NCI-H748 (cell line): ENCODE data around the gene FFAR4.

Experiments used
- DNase-seq: peaks from one replicate; lab custom pipeline; 2025; ENCODE audit not compliant: unreplicated experiment; lab: John Stamatoyannopoulos, UW

FFAR4 gene

GRCh38 chr10:93599335-93599734, 32.9 kb downstream of the FFAR4 start:
- DNase-seq, result no peak

- no peak for DNase-seq
These were observed 33.3 kb downstream of the FFAR4 start for GRCh38 chr10:93599778-93600177.

- peak; percentile 46 for DNase-seq
These were observed 34.1 kb downstream of the FFAR4 start for GRCh38 chr10:93600446-93601145.

- DNase-seq, result peak; percentile 46
These were observed 34.8 kb downstream of the FFAR4 start, which contains the start of gene RBP4 for GRCh38 chr10:93601146-93601773. Gene RBP4 (minus strand): TSS chr10:93601235. CDS start chr10:93601028, 207 bp downstream.

GRCh38 chr10:93601774-93602162, 35.3 kb downstream of the FFAR4 start:
- no peak for DNase-seq

GRCh38 chr10:93603023-93603422, 36.6 kb downstream of the FFAR4 start:
- no peak for DNase-seq

- DNase-seq, result no peak
These were observed 37.7 kb downstream of the FFAR4 start for GRCh38 chr10:93604146-93604545.

- no peak for DNase-seq
These were observed 42.0 kb downstream of the FFAR4 start for GRCh38 chr10:93608421-93608820.

- DNase-seq, result no peak
These were observed 45.8 kb downstream of the FFAR4 start, which contains the start of gene PDE6C for GRCh38 chr10:93612311-93612710. Gene PDE6C (plus strand): TSS chr10:93612537. CDS start chr10:93612726, 189 bp downstream.

- DNase-seq, result no peak
These were observed 46.7 kb downstream of the FFAR4 start for GRCh38 chr10:93613126-93613525.

- DNase-seq, result no peak
These were observed 47.8 kb downstream of the FFAR4 start for GRCh38 chr10:93614101-93614825.

GRCh38 chr10:93615576-93616235, 49.2 kb downstream of the FFAR4 start:
- DNase-seq, result no peak

GRCh38 chr10:93620925-93621324, 54.5 kb downstream of the FFAR4 start:
- no peak for DNase-seq

GRCh38 chr10:93622942-93623341, 56.5 kb downstream of the FFAR4 start:
- DNase-seq, result no peak

- no peak for DNase-seq
These were observed 62.4 kb downstream of the FFAR4 start for GRCh38 chr10:93628858-93629257.

- DNase-seq, result no peak
These were observed 63.3 kb downstream of the FFAR4 start for GRCh38 chr10:93629647-93630305.

- peak; percentile 10 for DNase-seq
These were observed 64.4 kb downstream of the FFAR4 start for GRCh38 chr10:93630625-93631557.
